HT1080 (cell line): ENCODE measurements around the gene USP11. TPM values are rescaled to one million over a fixed set of nuclear protein-coding genes. Genes with fewer than 3 reads are reported as not detected.

Experiments
- DNase-seq: peaks from one replicate; pipeline ENCODE4 v3.0.0-alpha.2; 2015; ENCODE audit warnings: low read depth
- total RNA-seq: library from RNA; depleted of rRNA; stranded (reverse); fragments of >200 nt; shearing (Covaris generic); gene quantifications from 2 replicates; pipeline ENCODE4 v1.2.3, GENCODE V29; 2014

The USP11 gene
- total RNA-seq, 1 experiment from 2014 or later: 33.2 TPM

- no peak for DNase-seq
Observed at GRCh38 chrX:47224266-47224895, 8.4 kb upstream of the USP11 start.

- no peak for DNase-seq
Observed at GRCh38 chrX:47224896-47225290, 7.9 kb upstream of the USP11 start.

GRCh38 chrX:47226071-47226470, 6.7 kb upstream of the USP11 start:
- DNase-seq: no peak

- no peak for DNase-seq
Observed at GRCh38 chrX:47226531-47227333, 6.1 kb upstream of the USP11 start.

- no peak for DNase-seq
Observed at GRCh38 chrX:47227334-47227583, 5.5 kb upstream of the USP11 start.

- DNase-seq: no peak
Observed at GRCh38 chrX:47228550-47229270, 4.1 kb upstream of the USP11 start.

- DNase-seq: no peak
Observed at GRCh38 chrX:47229427-47229826, 3.4 kb upstream of the USP11 start.

GRCh38 chrX:47230136-47230868, 2.5 kb upstream of the USP11 start:
- no peak for DNase-seq

GRCh38 chrX:47231167-47231566, 1.6 kb upstream of the USP11 start:
- no peak for DNase-seq

GRCh38 chrX:47232197-47232802, 509 bp upstream of the USP11 start:
- DNase-seq: no peak

GRCh38 chrX:47233333-47234113, 714 bp downstream of the USP11 start:
- peak; percentile 96 for DNase-seq

GRCh38 chrX:47234583-47234982, 1.8 kb downstream of the USP11 start:
- no peak for DNase-seq

GRCh38 chrX:47235691-47236103, 2.9 kb downstream of the USP11 start:
- no peak for DNase-seq

- DNase-seq: no peak
Observed at GRCh38 chrX:47239199-47239598, 6.4 kb downstream of the USP11 start.

- DNase-seq: no peak
Observed at GRCh38 chrX:47239898-47240545, 7.2 kb downstream of the USP11 start.

- no peak for DNase-seq
Observed at GRCh38 chrX:47240619-47241018, 7.8 kb downstream of the USP11 start.

GRCh38 chrX:47241201-47242011, 8.6 kb downstream of the USP11 start:
- DNase-seq: no peak

GRCh38 chrX:47242321-47242720, 9.5 kb downstream of the USP11 start:
- DNase-seq: no peak

- no peak for DNase-seq
Observed at GRCh38 chrX:47243351-47243750, 10.5 kb downstream of the USP11 start.
